ENCODE results near the gene CAV3.

CAV3 gene

GRCh38 chr3:8767667-8768363, 34.2 kb downstream of the CAV3 start:
- ChIA-PET POLR2A (no interaction called here), CTCF (interaction anchor here (1.8 to 2.4 kb wide), 4 partner anchors 11 to 106 kb away, joined by 5 to 27 read pairs (median 8); no protein-coding TSS in a partner anchor)
- TF ChIP-seq ZFP3 (tag by site-specific recombination; IDR thresholded peaks at IDR 0.05; ENCODE audit: low read depth) (no peak), OSR2 (tag by site-specific recombination; IDR thresholded peaks at IDR 0.05) (no peak), ZNF510 (tag by site-specific recombination; IDR thresholded peaks at IDR 0.05; ENCODE audit: insufficient replicate concordance) (no peak), ZSCAN23 (tag by site-specific recombination; IDR thresholded peaks at IDR 0.05) (no peak)
- Histone ChIP-seq H3K9me3 (ENCODE audit: control insufficient read depth, insufficient read depth, low read depth, low read length) (no peaks in the 10 kb centered on the region), H3K4me1 (ENCODE audit: control insufficient read depth, insufficient read depth, low read length) (no peaks in the 10 kb centered on the region), H3K36me3 (ENCODE audit: control insufficient read depth in 2 of 2, insufficient read depth in 1 of 2, low read length in 2 of 2) (no peaks in the 10 kb centered on the region), H3K27ac (ENCODE audit: extremely low read depth, low read depth, low read length) (no peak overlapping the region), H3K4me3 (ENCODE audit: low read depth, low read length) (no peak overlapping the region)

DNA sequence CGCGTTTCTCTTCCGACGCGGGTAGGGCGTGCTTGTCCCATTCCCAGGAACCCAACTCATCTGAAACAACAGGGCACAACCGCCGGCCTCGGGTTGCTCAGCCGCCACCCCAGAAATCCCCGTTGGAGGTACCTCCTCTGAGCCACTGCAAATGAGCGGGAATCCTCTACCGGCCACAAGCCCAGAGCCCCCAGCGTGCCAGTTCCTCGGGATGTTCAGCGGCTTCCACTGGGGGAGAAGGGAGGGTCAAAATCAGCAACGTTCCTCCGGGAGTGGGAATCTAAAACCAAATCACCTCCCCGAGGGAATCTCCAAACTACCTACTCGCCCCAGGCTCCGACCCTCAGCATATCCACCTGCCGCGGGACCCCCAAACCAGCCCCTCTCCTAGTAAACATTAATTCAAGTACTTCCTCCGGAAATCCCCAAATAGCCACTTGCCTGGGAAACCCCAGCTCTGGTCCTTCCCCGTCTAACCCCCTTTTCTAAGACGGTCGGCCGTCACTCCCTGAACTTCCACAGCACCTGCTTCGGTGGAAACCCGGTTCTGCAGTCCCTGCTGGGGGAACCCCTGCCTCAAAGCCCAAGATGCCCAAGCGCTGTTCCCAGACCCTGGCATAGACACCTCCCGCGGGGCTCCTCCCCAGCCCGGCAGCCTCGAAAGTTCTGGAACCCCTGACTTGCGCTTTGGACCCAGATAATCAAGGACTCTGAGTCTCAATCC, 34.9 kb downstream of the CAV3 start:
- no peak overlapping the region for H3K27ac ChIP-seq (ENCODE audit: extremely low read depth, low read depth, low read length)
- POLR2A ChIA-PET = no interaction called here
- H3K9me3 ChIP-seq (ENCODE audit: control insufficient read depth, insufficient read depth, low read depth, low read length) = no peaks in the 10 kb centered on the region
- TF ChIP-seq ZNF585B (tag by site-specific recombination; IDR thresholded peaks at IDR 0.05) = no peak
- no peak for TF ChIP-seq ZFP37 (tag by site-specific recombination; IDR thresholded peaks at IDR 0.05)
- no peak for TF ChIP-seq ZBTB48 (tag by site-specific recombination; IDR thresholded peaks at IDR 0.05)
- TF ChIP-seq ZNF362 (tag by site-specific recombination; IDR thresholded peaks at IDR 0.05) = no peak
- no peak for TF ChIP-seq ZNF202 (tag by site-specific recombination; IDR thresholded peaks at IDR 0.05; ENCODE audit: borderline replicate concordance)
- TF ChIP-seq ZNF133 (tag by site-specific recombination; IDR thresholded peaks at IDR 0.05) = no peak
- TF ChIP-seq ZNF624 (tag by site-specific recombination; IDR thresholded peaks at IDR 0.05) = no peak
- TF ChIP-seq ZNF221 (tag by site-specific recombination; IDR thresholded peaks at IDR 0.05; ENCODE audit: borderline replicate concordance) = no peak
- no peak for TF ChIP-seq ZNF677 (tag by site-specific recombination; IDR thresholded peaks at IDR 0.05)
- TF ChIP-seq ZNF223 (tag by site-specific recombination; IDR thresholded peaks at IDR 0.05) = no peak
- no peak for TF ChIP-seq ZNF704 (tag by site-specific recombination; IDR thresholded peaks at IDR 0.05)
- no peak for TF ChIP-seq YY2 (tag by site-specific recombination; IDR thresholded peaks at IDR 0.05)
- no peak for TF ChIP-seq OSR2 (tag by site-specific recombination; IDR thresholded peaks at IDR 0.05)
- TF ChIP-seq ZBTB7A (tag by site-specific recombination; IDR thresholded peaks at IDR 0.05; ENCODE audit: low read depth) = no peak
- no peak for TF ChIP-seq SP2 (tag by site-specific recombination; IDR thresholded peaks at IDR 0.05)
- H3K36me3 ChIP-seq (ENCODE audit: control insufficient read depth in 2 of 2, insufficient read depth in 1 of 2, low read length in 2 of 2) = no peaks in the 10 kb centered on the region
- H3K4me3 ChIP-seq (ENCODE audit: low read depth, low read length) = no peak overlapping the region
- H3K4me1 ChIP-seq (ENCODE audit: control insufficient read depth, insufficient read depth, low read length) = no peaks in the 10 kb centered on the region
- CTCF ChIA-PET = interaction anchor here (0.7 to 2.8 kb wide), 33 partner anchors 9 to 1809 kb away, joined by 3 to 27 read pairs (median 7); no protein-coding TSS in a partner anchor
